NCI-H1092 (cell line): ENCODE measurements around the gene SYNGR2.
"Not testable (repeated sequence)": the region's sequence is repeated elsewhere in the genome, so short reads cannot be mapped to it uniquely, and the experiment has no call there.

Source experiments
- DNase-seq: peaks from one replicate; lab custom pipeline; 2025; lab: John Stamatoyannopoulos, UW

Gene SYNGR2

GRCh38 chr17:78130090-78130436 lies 38.3 kb upstream of the SYNGR2 start:
- no peak for DNase-seq

GRCh38 chr17:78130437-78131101 lies 37.8 kb upstream of the SYNGR2 start, which contains the start of gene TMC8:
Gene TMC8, plus strand, starts transcription at chr17:78130771. Its CDS starts 818 bp downstream, at chr17:78131589.
- DNase-seq = no peak

- no peak for DNase-seq
Observed at GRCh38 chr17:78131172-78132083, 37.0 kb upstream of the SYNGR2 start.

GRCh38 chr17:78132084-78132676 lies 36.2 kb upstream of the SYNGR2 start:
- DNase-seq = no peak

GRCh38 chr17:78132767-78133178 lies 35.6 kb upstream of the SYNGR2 start:
- no peak for DNase-seq

GRCh38 chr17:78133179-78133951 lies 35.0 kb upstream of the SYNGR2 start:
- no peak for DNase-seq

- peak; percentile 27 for DNase-seq
Observed at GRCh38 chr17:78133971-78134898, 34.1 kb upstream of the SYNGR2 start.

- no peak for DNase-seq
Observed at GRCh38 chr17:78134899-78135385, 33.4 kb upstream of the SYNGR2 start.

- no peak for DNase-seq
Observed at GRCh38 chr17:78135858-78136500, 32.4 kb upstream of the SYNGR2 start.

- no peak for DNase-seq
Observed at GRCh38 chr17:78137392-78138203, 30.8 kb upstream of the SYNGR2 start.

- no peak for DNase-seq
Observed at GRCh38 chr17:78138204-78139060, 29.9 kb upstream of the SYNGR2 start.

- not testable (repeated sequence) for DNase-seq
Observed at GRCh38 chr17:78139861-78140168, 28.6 kb upstream of the SYNGR2 start.

- DNase-seq = peak; percentile 47
Observed at GRCh38 chr17:78140169-78141051, 28.0 kb upstream of the SYNGR2 start.

GRCh38 chr17:78141437-78142118 lies 26.8 kb upstream of the SYNGR2 start:
- no peak for DNase-seq

- no peak for DNase-seq
Observed at GRCh38 chr17:78142119-78142861, 26.1 kb upstream of the SYNGR2 start.
